Neuronal stem cell (in vitro differentiated cells): ENCODE data around the gene ERP27.

Source experiments
- DNase-seq: peaks from one replicate; pipeline ENCODE4 v3.0.0-alpha.2; 2013; ENCODE audit warnings: low spot score
- H2AFZ ChIP-seq: one replicate; pipeline ENCODE4 v1.6.1; 2013; ENCODE audit warnings: mild to moderate bottlenecking, low read length, inconsistent platforms
- H2AK5ac ChIP-seq: 2 replicates; pipeline ENCODE4 v1.6.1; 2013; ENCODE audit warnings: low read depth, mild to moderate bottlenecking, inconsistent platforms, low read length, moderate library complexity, mixed read lengths
- H2BK120ac ChIP-seq: 2 replicates; pipeline ENCODE4 v1.6.1; 2013; ENCODE audit warnings: low read depth, mild to moderate bottlenecking, inconsistent platforms, low read length, moderate library complexity, mixed read lengths
- H2BK12ac ChIP-seq: one replicate; pipeline ENCODE4 v1.6.1; 2013; ENCODE audit warnings: low read length, inconsistent platforms
- H2BK15ac ChIP-seq: 2 replicates; pipeline ENCODE4 v1.6.1; 2013; ENCODE audit warnings: mild to moderate bottlenecking, low read length, inconsistent platforms, mixed read lengths
- H2BK5ac ChIP-seq: one replicate; pipeline ENCODE4 v1.6.1; 2013; ENCODE audit warnings: inconsistent platforms, mild to moderate bottlenecking, low read length, moderate library complexity
- H3K14ac ChIP-seq: one replicate; pipeline ENCODE4 v1.6.1; 2013; ENCODE audit warnings: low read length, inconsistent platforms
- H3K18ac ChIP-seq: 2 replicates; pipeline ENCODE4 v1.6.1; 2013; ENCODE audit warnings: low read length, inconsistent platforms
- H3K23ac ChIP-seq: 2 replicates; pipeline ENCODE4 v1.6.1; 2013; ENCODE audit warnings: low read depth, mild to moderate bottlenecking, mixed read lengths, low read length, inconsistent platforms; ENCODE audit not compliant: poor library complexity
- H3K27ac ChIP-seq: replicated peaks from 3 replicates; pipeline ENCODE4 v1.5.1; 2013; ENCODE audit warnings: low read length, inconsistent platforms
- H3K27me3 ChIP-seq, 3 experiments: 2 replicates each; pipeline ENCODE4 v1.6.1; 2013; ENCODE audit warnings: low read length in 3 of 3, mild to moderate bottlenecking in 2 of 3, inconsistent platforms in 1 of 3, low read depth in 1 of 3, mixed read lengths in 1 of 3, moderate library complexity in 1 of 3; ENCODE audit not compliant: control insufficient read depth in 3 of 3, insufficient read depth in 3 of 3
- H3K36me3 ChIP-seq, 2 donors: replicated peaks in 1 of 2; 2 replicates each; pipeline ENCODE4 v1.6.1; 2013; ENCODE audit warnings: low read length in 2 of 2; ENCODE audit not compliant: control insufficient read depth in 2 of 2, insufficient read depth in 2 of 2
- H3K4ac ChIP-seq: 2 replicates; pipeline ENCODE4 v1.6.1; 2013; ENCODE audit warnings: inconsistent platforms, mild to moderate bottlenecking, low read length, moderate library complexity
- H3K4me1 ChIP-seq, 2 donors: 1 replicate in 1 of 2; 2 replicates in 1 of 2; pipeline ENCODE4 v1.6.1; 2013; ENCODE audit warnings: low read length in 2 of 2, low read depth in 1 of 2; ENCODE audit not compliant: control insufficient read depth in 2 of 2, insufficient read depth in 1 of 2
- H3K4me2 ChIP-seq: one replicate; pipeline ENCODE4 v1.6.1; 2013; ENCODE audit warnings: mild to moderate bottlenecking, low read length, inconsistent platforms; ENCODE audit not compliant: insufficient read depth, poor library complexity, severe bottlenecking
- H3K4me3 ChIP-seq, 2 donors: 2 replicates each; pipeline ENCODE4 v1.5.1; 2013; ENCODE audit warnings: low read length in 2 of 2, mild to moderate bottlenecking in 2 of 2, inconsistent platforms in 1 of 2, moderate library complexity in 1 of 2
- H3K79me1 ChIP-seq: one replicate; pipeline ENCODE4 v1.6.1; 2013; ENCODE audit warnings: low read depth, mild to moderate bottlenecking, inconsistent platforms, low read length, moderate library complexity
- H3K9ac ChIP-seq: one replicate; pipeline ENCODE4 v1.6.1; 2013; ENCODE audit warnings: mild to moderate bottlenecking, low read depth, low read length, inconsistent platforms; ENCODE audit not compliant: poor library complexity
- H3K9me3 ChIP-seq, 2 donors: replicated peaks in 1 of 2; 2 replicates each; pipeline versions ENCODE3 to v1.6.1; 2013; ENCODE audit warnings: low read length in 2 of 2, mild to moderate bottlenecking in 2 of 2, inconsistent platforms in 1 of 2, low read depth in 1 of 2, mixed read lengths in 1 of 2, moderate library complexity in 1 of 2; ENCODE audit not compliant: control insufficient read depth in 2 of 2, insufficient read depth in 1 of 2
- H4K8ac ChIP-seq: one replicate; pipeline ENCODE4 v1.6.1; 2013; ENCODE audit warnings: low read depth, mild to moderate bottlenecking, inconsistent platforms, low read length, moderate library complexity
- H4K91ac ChIP-seq: one replicate; pipeline ENCODE4 v1.6.1; 2013; ENCODE audit warnings: low read length, low read depth, mild to moderate bottlenecking, inconsistent platforms; ENCODE audit not compliant: poor library complexity
- WGBS, 2 donors: extraction: QIAGEN DNeasy Blood & Tissue Kit; methylation state at CpG; one replicate each; pipeline ENCODE4 v1.1.7; 2013; ENCODE audit warnings: missing lambda C conversion rate in 2 of 2, mixed read lengths in 1 of 2; ENCODE audit not compliant: insufficient read length in 2 of 2, insufficient replicate concordance in 1 of 2; ENCODE audit errors: extremely low coverage in 2 of 2; 5-methylcytosine and 5-hydroxymethylcytosine counted together

Gene ERP27

DNA sequence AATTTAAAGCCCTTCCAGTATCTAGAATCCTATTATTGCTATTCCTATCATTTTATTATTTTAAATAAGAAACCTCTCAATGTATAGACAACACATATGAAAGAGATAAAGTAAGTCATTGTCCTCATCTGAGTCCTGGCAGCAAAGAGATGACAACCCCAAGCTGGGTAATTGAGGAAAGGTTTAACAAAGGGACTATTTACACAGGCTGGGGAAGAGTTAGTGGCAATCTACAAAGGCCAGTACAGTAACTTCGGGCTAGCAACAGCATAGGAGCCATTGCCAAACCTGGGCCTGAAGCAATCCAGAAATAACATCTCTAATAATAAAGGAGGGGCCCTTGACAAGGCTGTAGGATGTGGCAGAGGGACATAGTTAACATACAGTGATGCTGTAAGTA, 45.7 kb upstream of the ERP27 start:
- H3K9ac ChIP-seq: no peak overlapping the region
- no peak overlapping the region for H3K4ac ChIP-seq
- no peak overlapping the region for H3K4me3 ChIP-seq
- no peak overlapping the region for H2BK5ac ChIP-seq
- no peak overlapping the region for H2BK12ac ChIP-seq
- WGBS, 2 donors: no CpG with 5 or more reads among the region's 1 CpG
- no peak overlapping the region for H3K4me2 ChIP-seq
- no peak overlapping the region for H2BK120ac ChIP-seq
- no peaks in the 10 kb centered on the region for H3K36me3 ChIP-seq
- H4K91ac ChIP-seq: no peak overlapping the region
- H4K8ac ChIP-seq: no peak overlapping the region
- H3K27me3 ChIP-seq: peaks cover 0 to 7% (median 0%) of the 10 kb centered on the region in 3 experiments
- H3K79me1 ChIP-seq: no peaks in the 10 kb centered on the region
- no peak overlapping the region for H2BK15ac ChIP-seq
- H3K27ac ChIP-seq: no peak overlapping the region
- H3K9me3 ChIP-seq: no peaks in the 10 kb centered on the region
- H3K4me1 ChIP-seq: no peaks in the 10 kb centered on the region
- H3K23ac ChIP-seq: no peak overlapping the region
- H2AK5ac ChIP-seq: no peak overlapping the region
- no peak overlapping the region for H3K18ac ChIP-seq
- no peak overlapping the region for H3K14ac ChIP-seq
- no peak overlapping the region for H2AFZ ChIP-seq
- no peak for DNase-seq

DNA sequence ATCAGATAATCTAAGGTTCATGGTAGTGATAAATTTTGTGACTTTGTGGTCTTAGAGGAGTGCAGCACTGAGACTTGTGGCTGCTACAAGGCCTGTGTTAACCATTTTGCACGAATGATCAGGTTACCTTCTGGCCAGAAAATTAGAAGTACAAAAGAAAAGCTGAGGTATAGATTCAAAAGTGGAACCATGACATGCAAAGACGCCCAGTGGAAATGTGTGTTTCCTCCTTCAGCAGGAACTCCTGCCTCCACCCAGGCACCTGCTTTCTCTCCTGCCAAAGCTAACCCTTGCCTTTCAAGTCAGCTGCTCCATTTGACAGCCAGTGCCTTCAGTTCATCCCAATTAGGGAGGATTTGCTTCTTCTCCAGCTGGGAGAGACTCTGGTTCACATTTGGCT, 44.7 kb upstream of the ERP27 start:
- no CpG with 5 or more reads among the region's 2 CpGs for WGBS, 2 donors

GRCh38 chr12:14982562-14982961, 44.2 kb upstream of the ERP27 start:
- Histone ChIP-seq H4K91ac (no peak overlapping the region), H3K27me3 (peaks cover 0 to 7% (median 0%) of the 10 kb centered on the region in 3 experiments), H3K4me3 (no peak overlapping the region), H3K9ac (no peak overlapping the region), H3K23ac (no peak overlapping the region), H2AK5ac (no peak overlapping the region), H3K4ac (no peak overlapping the region), H3K14ac (no peak overlapping the region), H2AFZ (no peak overlapping the region), H4K8ac (no peak overlapping the region), H2BK120ac (no peak overlapping the region), H3K79me1 (no peaks in the 10 kb centered on the region), H3K9me3 (no peaks in the 10 kb centered on the region), H3K36me3 (no peaks in the 10 kb centered on the region), H3K27ac (no peak overlapping the region), H2BK15ac (no peak overlapping the region), H3K4me1 (no peaks in the 10 kb centered on the region), H3K4me2 (no peak overlapping the region), H2BK5ac (no peak overlapping the region), H3K18ac (no peak overlapping the region), H2BK12ac (no peak overlapping the region)
- no peak for DNase-seq
- no CpG with 5 or more reads among the region's 1 CpG for WGBS, 2 donors

More for the DNA sequence above, 44.7 kb upstream of the ERP27 start:
- Histone ChIP-seq H2BK120ac (no peak overlapping the region), H3K4me3 (no peak overlapping the region), H3K27me3 (peaks cover 0 to 7% (median 0%) of the 10 kb centered on the region in 3 experiments), H3K4ac (no peak overlapping the region), H3K27ac (no peak overlapping the region), H2BK15ac (no peak overlapping the region), H3K4me1 (no peaks in the 10 kb centered on the region), H3K18ac (no peak overlapping the region), H3K9me3 (no peaks in the 10 kb centered on the region), H2AFZ (no peak overlapping the region), H2BK5ac (no peak overlapping the region), H3K79me1 (no peaks in the 10 kb centered on the region), H2BK12ac (no peak overlapping the region), H2AK5ac (no peak overlapping the region), H4K8ac (no peak overlapping the region), H3K36me3 (no peaks in the 10 kb centered on the region), H4K91ac (no peak overlapping the region), H3K23ac (no peak overlapping the region), H3K4me2 (no peak overlapping the region), H3K14ac (no peak overlapping the region), H3K9ac (no peak overlapping the region)
- DNase-seq: no peak

DNA sequence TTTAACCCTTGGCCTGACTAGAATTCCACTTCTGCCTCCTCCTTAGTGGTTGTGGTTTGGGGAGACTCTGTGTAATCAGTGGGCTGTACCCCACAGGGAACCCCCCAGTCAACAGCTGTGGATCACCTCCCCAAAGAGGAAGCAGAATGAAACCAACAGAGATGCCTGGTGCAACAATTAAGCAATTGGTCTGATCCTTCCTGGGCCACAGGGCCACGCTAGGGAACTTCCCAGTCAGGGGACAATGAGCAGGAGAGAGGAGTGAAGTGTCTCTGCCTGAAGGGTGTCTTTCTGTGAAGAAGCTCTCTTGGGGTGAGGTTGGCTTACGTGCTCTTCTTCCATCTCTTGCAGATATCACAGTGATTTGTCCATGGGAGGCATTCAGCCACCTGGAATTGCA, 42.7 kb upstream of the ERP27 start:
- Histone ChIP-seq H3K79me1 (no peaks in the 10 kb centered on the region), H3K4me2 (no peak overlapping the region), H3K23ac (no peak overlapping the region), H3K4me3 (no peak overlapping the region), H2AK5ac (no peak overlapping the region), H2BK15ac (no peak overlapping the region), H3K14ac (no peak overlapping the region), H3K18ac (no peak overlapping the region), H3K9me3 (no peaks in the 10 kb centered on the region), H3K27me3 (peaks cover 0 to 7% (median 0%) of the 10 kb centered on the region in 3 experiments), H3K27ac (no peak overlapping the region), H2BK5ac (no peak overlapping the region), H3K4ac (no peak overlapping the region), H3K9ac (no peak overlapping the region), H4K8ac (no peak overlapping the region), H4K91ac (no peak overlapping the region), H3K36me3 (no peaks in the 10 kb centered on the region), H2BK12ac (no peak overlapping the region), H2AFZ (no peak overlapping the region), H2BK120ac (no peak overlapping the region), H3K4me1 (no peaks in the 10 kb centered on the region)
- no peak for DNase-seq
- no CpG with 5 or more reads among the region's 2 CpGs for WGBS, 2 donors
